Measurements from ENCODE around the gene GREB1.

GREB1 gene

DNA sequence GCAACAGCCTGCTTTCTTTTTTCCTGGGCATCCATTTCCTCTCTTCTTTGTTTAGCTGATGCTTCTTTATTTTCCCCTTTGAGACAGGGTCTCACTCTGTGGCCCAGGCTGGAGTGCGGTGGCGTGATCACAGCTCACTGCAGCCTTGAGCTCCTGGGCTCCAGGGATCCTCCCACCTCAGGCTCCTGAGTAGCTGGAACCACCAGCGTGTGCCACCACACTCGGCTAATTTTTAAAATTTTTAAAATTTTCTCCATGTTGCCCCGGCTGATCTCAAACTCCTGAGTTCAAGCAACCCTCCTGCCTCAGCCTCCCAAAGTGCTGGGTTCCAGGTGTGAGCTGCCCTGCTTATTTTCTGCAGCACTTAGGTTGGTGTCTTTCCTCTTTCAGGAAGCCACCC lies 77.4 kb downstream of the GREB1 start:
- Histone ChIP-seq H3K36me3 (ENCODE audit: control insufficient read depth in 1 of 2, insufficient read depth in 2 of 2, low read length in 2 of 2) (peaks cover 8 to 9% of the 10 kb centered on the region in 2 experiments), H3K9me3 (ENCODE audit: insufficient read depth, low read depth, low read length) (peaks cover 2% of the 10 kb centered on the region)
- WGBS (ENCODE audit: extremely low coverage, insufficient coverage, insufficient read length), result no CpG with 5 or more reads among the region's 5 CpGs

GRCh38 chr2:11612553-11613215 lies 78.8 kb downstream of the GREB1 start:
- H3K9me3 ChIP-seq (ENCODE audit: insufficient read depth, low read depth, low read length), result peaks cover 2% of the 10 kb centered on the region

More for the DNA sequence above, 77.4 kb downstream of the GREB1 start:
- Histone ChIP-seq H3K4me2 (ENCODE audit: low read length) (no peak overlapping the region), H2BK120ac (ENCODE audit: insufficient read depth, low read length, poor library complexity) (no peak overlapping the region), H3K4me1 (ENCODE audit: control insufficient read depth in 1 of 2, insufficient read depth in 2 of 2, low read length in 2 of 2) (no peaks in the 10 kb centered on the region), H2BK5ac (ENCODE audit: low read depth, low read length, poor library complexity) (no peak overlapping the region), H4K12ac (ENCODE audit: low read depth, low read length) (no peak overlapping the region), H2AFZ (ENCODE audit: insufficient read depth, low read length, poor library complexity) (no peak overlapping the region), H3K4ac (ENCODE audit: low read depth, low read length) (no peak overlapping the region), H4K8ac (ENCODE audit: low read depth, low read length) (no peak overlapping the region), H2BK12ac (ENCODE audit: low read length) (no peak overlapping the region), H3K14ac (ENCODE audit: low read length) (no peak overlapping the region), H3K79me2 (ENCODE audit: control insufficient read depth, insufficient read depth, low read length, poor library complexity) (no peaks in the 10 kb centered on the region), H2AK5ac (ENCODE audit: low read length) (no peak overlapping the region), H3K27ac (ENCODE audit: low read depth, low read length) (no peak overlapping the region), H3K23ac (ENCODE audit: low read length) (no peak overlapping the region), H3K18ac (ENCODE audit: low read length) (no peak overlapping the region), H3K27me3 (ENCODE audit: insufficient read depth, low read length) (no peaks in the 10 kb centered on the region), H3K4me3 (ENCODE audit: low read depth, low read length) (no peak overlapping the region), H3K79me1 (ENCODE audit: low read length) (no peaks in the 10 kb centered on the region), H3K9ac (ENCODE audit: low read length) (no peak overlapping the region), H4K91ac (ENCODE audit: low read depth, low read length) (no peak overlapping the region)
- DNase-seq, result peak; percentile 25 to 55

DNA sequence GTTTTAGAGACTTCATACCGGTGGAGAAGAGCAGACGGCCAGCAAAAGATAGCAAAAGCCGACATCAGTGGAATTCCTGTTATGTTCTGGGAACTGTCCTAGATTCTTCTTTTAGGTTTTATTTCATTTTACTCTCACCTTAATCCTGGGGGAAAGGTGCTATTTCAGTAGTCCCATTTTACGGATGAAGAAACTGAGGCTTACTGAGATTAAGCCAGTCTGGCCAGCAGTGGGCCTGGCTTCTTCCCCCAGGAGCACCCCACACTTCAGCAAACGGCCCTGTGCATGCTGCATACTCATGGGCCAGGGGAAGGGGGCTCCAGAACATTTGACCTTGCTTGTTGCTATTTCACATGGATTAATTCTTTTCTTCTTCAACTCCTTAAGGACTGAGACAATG lies 79.5 kb downstream of the GREB1 start:
- H3K14ac ChIP-seq (ENCODE audit: low read length), result no peak overlapping the region
- H3K4me2 ChIP-seq (ENCODE audit: low read length), result no peak overlapping the region
- no peak overlapping the region for H2BK5ac ChIP-seq (ENCODE audit: low read depth, low read length, poor library complexity)
- H3K79me2 ChIP-seq (ENCODE audit: control insufficient read depth, insufficient read depth, low read length, poor library complexity), result no peaks in the 10 kb centered on the region
- no peak overlapping the region for H2BK120ac ChIP-seq (ENCODE audit: insufficient read depth, low read length, poor library complexity)
- no peak overlapping the region for H3K4ac ChIP-seq (ENCODE audit: low read depth, low read length)
- H3K9ac ChIP-seq (ENCODE audit: low read length), result no peak overlapping the region
- peaks cover 14% of the 10 kb centered on the region in 2 experiments for H3K36me3 ChIP-seq (ENCODE audit: control insufficient read depth in 1 of 2, insufficient read depth in 2 of 2, low read length in 2 of 2)
- H3K9me3 ChIP-seq (ENCODE audit: insufficient read depth, low read depth, low read length), result peaks cover 2% of the 10 kb centered on the region
- no peak overlapping the region for H3K23ac ChIP-seq (ENCODE audit: low read length)
- H2AFZ ChIP-seq (ENCODE audit: insufficient read depth, low read length, poor library complexity), result no peak overlapping the region
- no peak overlapping the region for H2AK5ac ChIP-seq (ENCODE audit: low read length)
- no peak for DNase-seq
- no peak overlapping the region for H4K12ac ChIP-seq (ENCODE audit: low read depth, low read length)
- H3K79me1 ChIP-seq (ENCODE audit: low read length), result no peaks in the 10 kb centered on the region
- H3K18ac ChIP-seq (ENCODE audit: low read length), result no peak overlapping the region
- no peak overlapping the region for H3K27ac ChIP-seq (ENCODE audit: low read depth, low read length)
- H3K27me3 ChIP-seq (ENCODE audit: insufficient read depth, low read length), result no peaks in the 10 kb centered on the region
- no CpG with 5 or more reads among the region's 5 CpGs for WGBS (ENCODE audit: extremely low coverage, insufficient coverage, insufficient read length)
- H4K8ac ChIP-seq (ENCODE audit: low read depth, low read length), result no peak overlapping the region
- no peak overlapping the region for H4K91ac ChIP-seq (ENCODE audit: low read depth, low read length)
- H3K4me3 ChIP-seq (ENCODE audit: low read depth, low read length), result no peak overlapping the region
- no peaks in the 10 kb centered on the region for H3K4me1 ChIP-seq (ENCODE audit: control insufficient read depth in 1 of 2, insufficient read depth in 2 of 2, low read length in 2 of 2)
- no peak overlapping the region for H2BK12ac ChIP-seq (ENCODE audit: low read length)

More at GRCh38 chr2:11612553-11613215, 78.8 kb downstream of the GREB1 start:
- Histone ChIP-seq H3K18ac (ENCODE audit: low read length) (no peak overlapping the region), H4K91ac (ENCODE audit: low read depth, low read length) (peak overlapping the region; percentile 42), H3K4me1 (ENCODE audit: control insufficient read depth in 1 of 2, insufficient read depth in 2 of 2, low read length in 2 of 2) (no peaks in the 10 kb centered on the region), H2BK120ac (ENCODE audit: insufficient read depth, low read length, poor library complexity) (peak overlapping the region; percentile 34), H3K36me3 (ENCODE audit: control insufficient read depth in 1 of 2, insufficient read depth in 2 of 2, low read length in 2 of 2) (peaks cover 14% of the 10 kb centered on the region in 2 experiments), H4K8ac (ENCODE audit: low read depth, low read length) (no peak overlapping the region), H2AK5ac (ENCODE audit: low read length) (no peak overlapping the region), H3K14ac (ENCODE audit: low read length) (no peak overlapping the region), H3K27ac (ENCODE audit: low read depth, low read length) (no peak overlapping the region), H3K23ac (ENCODE audit: low read length) (no peak overlapping the region), H3K79me1 (ENCODE audit: low read length) (no peaks in the 10 kb centered on the region), H3K4ac (ENCODE audit: low read depth, low read length) (no peak overlapping the region), H2BK5ac (ENCODE audit: low read depth, low read length, poor library complexity) (no peak overlapping the region), H3K9ac (ENCODE audit: low read length) (no peak overlapping the region), H3K79me2 (ENCODE audit: control insufficient read depth, insufficient read depth, low read length, poor library complexity) (no peaks in the 10 kb centered on the region), H4K12ac (ENCODE audit: low read depth, low read length) (no peak overlapping the region), H3K27me3 (ENCODE audit: insufficient read depth, low read length) (no peaks in the 10 kb centered on the region), H3K4me2 (ENCODE audit: low read length) (no peak overlapping the region), H2AFZ (ENCODE audit: insufficient read depth, low read length, poor library complexity) (no peak overlapping the region), H3K4me3 (ENCODE audit: low read depth, low read length) (no peak overlapping the region), H2BK12ac (ENCODE audit: low read length) (no peak overlapping the region)
- WGBS (ENCODE audit: extremely low coverage, insufficient coverage, insufficient read length), result no CpG with 5 or more reads among the region's 20 CpGs
- no peak for DNase-seq

DNA sequence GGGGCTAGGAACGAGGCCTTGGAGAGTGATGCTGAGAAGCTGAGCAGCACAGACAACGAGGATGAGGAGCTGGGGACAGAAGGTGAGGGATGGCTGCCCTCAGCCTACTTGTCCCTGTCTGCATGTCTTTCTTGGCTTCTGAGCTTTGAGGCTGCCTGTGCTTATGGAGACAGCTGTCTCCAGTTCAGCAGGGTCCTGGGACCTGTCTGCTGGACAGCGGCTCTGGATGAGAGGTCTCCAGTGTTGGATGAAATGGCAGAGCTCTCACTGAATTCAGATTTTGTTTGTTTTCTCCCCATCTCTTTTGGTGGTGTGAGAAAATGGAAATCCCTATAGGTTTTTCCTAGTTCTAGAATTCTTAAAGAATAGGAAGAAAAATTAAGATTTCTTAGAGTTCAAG lies 81.4 kb downstream of the GREB1 start:
- Histone ChIP-seq H3K4me1 (ENCODE audit: control insufficient read depth in 1 of 2, insufficient read depth in 2 of 2, low read length in 2 of 2) (no peaks in the 10 kb centered on the region), H2BK12ac (ENCODE audit: low read length) (no peak overlapping the region), H3K9ac (ENCODE audit: low read length) (no peak overlapping the region), H4K8ac (ENCODE audit: low read depth, low read length) (no peak overlapping the region), H3K14ac (ENCODE audit: low read length) (no peak overlapping the region), H3K27me3 (ENCODE audit: insufficient read depth, low read length) (no peaks in the 10 kb centered on the region), H3K9me3 (ENCODE audit: insufficient read depth, low read depth, low read length) (peaks cover 2% of the 10 kb centered on the region), H2BK5ac (ENCODE audit: low read depth, low read length, poor library complexity) (no peak overlapping the region), H3K4ac (ENCODE audit: low read depth, low read length) (no peak overlapping the region), H3K27ac (ENCODE audit: low read depth, low read length) (no peak overlapping the region), H3K23ac (ENCODE audit: low read length) (no peak overlapping the region), H3K79me2 (ENCODE audit: control insufficient read depth, insufficient read depth, low read length, poor library complexity) (no peaks in the 10 kb centered on the region), H4K12ac (ENCODE audit: low read depth, low read length) (no peak overlapping the region), H2AFZ (ENCODE audit: insufficient read depth, low read length, poor library complexity) (no peak overlapping the region), H4K91ac (ENCODE audit: low read depth, low read length) (no peak overlapping the region), H3K4me2 (ENCODE audit: low read length) (no peak overlapping the region), H2AK5ac (ENCODE audit: low read length) (no peak overlapping the region), H3K79me1 (ENCODE audit: low read length) (no peaks in the 10 kb centered on the region), H2BK120ac (ENCODE audit: insufficient read depth, low read length, poor library complexity) (no peak overlapping the region), H3K4me3 (ENCODE audit: low read depth, low read length) (no peak overlapping the region), H3K36me3 (ENCODE audit: control insufficient read depth in 1 of 2, insufficient read depth in 2 of 2, low read length in 2 of 2) (peaks cover 22% of the 10 kb centered on the region in 2 experiments), H3K18ac (ENCODE audit: low read length) (no peak overlapping the region)
- DNase-seq, result no peak
- WGBS (ENCODE audit: extremely low coverage, insufficient coverage, insufficient read length), result no CpG with 5 or more reads among the region's 3 CpGs

All from trophoblast cell (in vitro differentiated cells and primary cell).